ENCODE results near the gene CXCR4.

DNA sequence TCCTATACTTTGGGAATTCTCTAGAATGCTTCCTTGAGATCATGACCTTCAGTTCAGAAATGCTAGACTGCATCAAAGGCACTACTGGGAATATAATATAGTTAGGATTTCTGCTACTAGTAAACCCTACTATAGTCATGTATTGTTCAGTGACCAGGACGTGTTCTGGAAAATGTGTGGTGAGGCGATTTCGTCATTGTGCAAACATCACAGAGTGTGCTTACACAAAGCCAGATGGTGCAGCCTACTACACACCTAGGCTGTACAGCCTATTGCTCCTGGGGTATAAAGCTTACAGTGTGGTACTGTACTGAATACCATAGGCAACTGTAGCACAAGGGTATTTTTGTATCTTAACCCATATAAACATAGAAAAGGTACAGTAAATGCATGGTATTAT lies 13.0 kb downstream of the CXCR4 start:
- TF ChIP-seq, protein P1, sequence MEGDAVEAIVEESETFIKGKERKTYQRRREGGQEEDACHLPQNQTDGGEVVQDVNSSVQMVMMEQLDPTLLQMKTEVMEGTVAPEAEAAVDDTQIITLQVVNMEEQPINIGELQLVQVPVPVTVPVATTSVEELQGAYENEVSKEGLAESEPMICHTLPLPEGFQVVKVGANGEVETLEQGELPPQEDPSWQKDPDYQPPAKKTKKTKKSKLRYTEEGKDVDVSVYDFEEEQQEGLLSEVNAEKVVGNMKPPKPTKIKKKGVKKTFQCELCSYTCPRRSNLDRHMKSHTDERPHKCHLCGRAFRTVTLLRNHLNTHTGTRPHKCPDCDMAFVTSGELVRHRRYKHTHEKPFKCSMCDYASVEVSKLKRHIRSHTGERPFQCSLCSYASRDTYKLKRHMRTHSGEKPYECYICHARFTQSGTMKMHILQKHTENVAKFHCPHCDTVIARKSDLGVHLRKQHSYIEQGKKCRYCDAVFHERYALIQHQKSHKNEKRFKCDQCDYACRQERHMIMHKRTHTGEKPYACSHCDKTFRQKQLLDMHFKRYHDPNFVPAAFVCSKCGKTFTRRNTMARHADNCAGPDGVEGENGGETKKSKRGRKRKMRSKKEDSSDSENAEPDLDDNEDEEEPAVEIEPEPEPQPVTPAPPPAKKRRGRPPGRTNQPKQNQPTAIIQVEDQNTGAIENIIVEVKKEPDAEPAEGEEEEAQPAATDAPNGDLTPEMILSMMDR (IDR thresholded peaks at IDR 0.05 in 2 of 3, conservative IDR thresholded peaks at IDR 0.05 in 1 of 3; ENCODE audit: control insufficient read depth in 2 of 3, extremely low read depth in 1 of 3, insufficient read depth in 1 of 3, low read depth in 3 of 3, low read length in 3 of 3) = no peak
- no peak for TF ChIP-seq CHD1 (IDR thresholded peaks at IDR 0.05; ENCODE audit: low read depth, low read length)
- no peak for TF ChIP-seq ZNF274 (IDR thresholded peaks at IDR 0.05; ENCODE audit: insufficient read depth, insufficient read length)
- TF ChIP-seq ZBTB11 (CRISPR knock-in tag; IDR thresholded peaks at IDR 0.05) = no peak
- no peak for TF ChIP-seq HDAC2 (IDR thresholded peaks at IDR 0.05)
- no peak for TF ChIP-seq GABPA (IDR thresholded peaks at IDR 0.05; ENCODE audit: low read depth)

All from GM12878 (cell line).